ENCODE results near the gene TRIM46. TPM values are rescaled to one million over a fixed set of nuclear protein-coding genes. Genes with fewer than 3 reads are reported as not detected.
"Not testable (repeated sequence)": the region's sequence is repeated elsewhere in the genome, so short reads cannot be mapped to it uniquely, and the experiment has no call there.

The TRIM46 gene
- total and polyA plus RNA-seq, 9 of the 15 experiments (the other 6 are each of a cell fraction or from before 2014, with no cell fraction given): 0.05 to 0.60 (median 0.16) TPM; not detected in 3

DNA sequence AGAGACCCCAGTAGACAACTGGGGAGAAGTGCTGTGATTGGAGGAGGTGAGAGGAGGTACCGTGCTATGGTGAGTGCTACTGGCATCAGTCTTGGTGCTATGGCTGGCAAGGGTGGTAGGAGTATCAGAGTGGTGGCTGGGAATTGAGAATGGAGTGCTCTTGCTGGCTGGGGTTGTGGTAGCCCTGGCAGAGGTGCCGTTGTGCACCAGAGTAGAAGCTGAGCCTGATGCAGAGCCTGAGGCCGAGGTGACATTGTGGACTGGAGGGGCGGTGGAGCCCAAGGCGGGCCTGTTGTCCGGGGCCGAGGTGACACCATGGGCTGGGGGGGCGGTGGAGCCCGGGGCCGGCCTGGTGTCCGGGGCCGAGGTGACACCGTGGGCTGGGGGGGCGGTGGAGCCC, 14.6 kb downstream of the TRIM46 start:
- whole genome bisulfite sequencing (ENCODE audit: insufficient coverage, low coverage, missing lambda C conversion rate): 88% methylated on average over 6 of the region's 14 CpGs

DNA sequence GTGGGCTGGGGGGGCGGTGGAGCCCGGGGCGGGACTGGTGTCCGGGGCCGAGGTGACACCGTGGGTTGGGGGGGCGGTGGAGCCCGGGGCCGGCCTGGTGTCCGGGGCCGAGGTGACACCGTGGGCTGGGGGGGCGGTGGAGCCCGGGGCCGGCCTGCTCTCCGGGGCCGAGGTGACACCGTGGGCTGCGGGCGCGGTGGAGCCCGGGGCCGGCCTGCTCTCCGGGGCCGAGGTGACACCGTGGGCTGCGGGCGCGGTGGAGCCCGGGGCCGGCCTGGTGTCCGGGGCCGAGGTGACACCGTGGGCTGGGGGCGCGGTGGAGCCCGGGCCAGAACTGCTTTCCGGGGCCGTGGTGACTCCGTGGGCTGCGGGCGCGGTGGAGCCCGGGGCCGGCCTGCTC, 16.3 kb downstream of the TRIM46 start:
- BruUV-seq (replicated peaks); CTCF ChIA-PET (ENCODE audit: low intra/inter-chr PET ratio): not testable (repeated sequence)

More for the DNA sequence above, 14.6 kb downstream of the TRIM46 start:
- H3K79me2 ChIP-seq (ENCODE audit: control insufficient read depth, insufficient read depth, low read length): peaks cover 10% of the 10 kb centered on the region
- ATAC-seq: no peak
- peaks cover 6 to 41% of the 10 kb centered on the region in 2 experiments for H3K4me1 ChIP-seq (replicated peaks in 1 of 2; ENCODE audit: control insufficient read depth in 2 of 2, insufficient read depth in 2 of 2, low read length in 2 of 2)
- no peaks in the 10 kb centered on the region for H3K9me3 ChIP-seq (replicated peaks; ENCODE audit: control insufficient read depth, insufficient read depth, low read depth, low read length)
- in situ Hi-C loops (cut with MboI): no loop called here
- no peaks in the 10 kb centered on the region for H3K36me3 ChIP-seq (ENCODE audit: control insufficient read depth, insufficient read depth, low read length)
- no peak overlapping the region for H3K9ac ChIP-seq (ENCODE audit: insufficient read depth in 1 of 2, low read depth in 2 of 2, low read length in 2 of 2)
- no TSS peak for BruUV-seq (replicated peaks)
- FAIRE-seq: no peak
- no peak overlapping the region for H2AFZ ChIP-seq (ENCODE audit: low read depth, low read length)
- H3K4me2 ChIP-seq (ENCODE audit: insufficient read depth, low read length): no peak overlapping the region
- no peak overlapping the region for H3K4me3 ChIP-seq
- intact Hi-C loops (cut with micrococcal nuclease): no loop called here
- DNase-seq (ENCODE audit: extremely low read depth in 1 of 4, low spot score in 3 of 4): no peak
- no peak overlapping the region for H3K27ac ChIP-seq (ENCODE audit: extremely low read depth, low read depth, low read length)
- POLR2A ChIA-PET: no interaction called here
- CTCF ChIA-PET (ENCODE audit: low intra/inter-chr PET ratio): interaction anchor here (0.6 kb wide), 1 partner anchor 862 kb away, joined by 3 read pairs; no protein-coding TSS in a partner anchor
- TF ChIP-seq, protein P1, sequence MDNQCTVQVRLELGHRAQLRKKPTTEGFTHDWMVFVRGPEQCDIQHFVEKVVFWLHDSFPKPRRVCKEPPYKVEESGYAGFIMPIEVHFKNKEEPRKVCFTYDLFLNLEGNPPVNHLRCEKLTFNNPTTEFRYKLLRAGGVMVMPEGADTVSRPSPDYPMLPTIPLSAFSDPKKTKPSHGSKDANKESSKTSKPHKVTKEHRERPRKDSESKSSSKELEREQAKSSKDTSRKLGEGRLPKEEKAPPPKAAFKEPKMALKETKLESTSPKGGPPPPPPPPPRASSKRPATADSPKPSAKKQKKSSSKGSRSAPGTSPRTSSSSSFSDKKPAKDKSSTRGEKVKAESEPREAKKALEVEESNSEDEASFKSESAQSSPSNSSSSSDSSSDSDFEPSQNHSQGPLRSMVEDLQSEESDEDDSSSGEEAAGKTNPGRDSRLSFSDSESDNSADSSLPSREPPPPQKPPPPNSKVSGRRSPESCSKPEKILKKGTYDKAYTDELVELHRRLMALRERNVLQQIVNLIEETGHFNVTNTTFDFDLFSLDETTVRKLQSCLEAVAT (IDR thresholded peaks at IDR 0.05): no peak
- TF ChIP-seq ZNF764 (CRISPR knock-in tag; IDR thresholded peaks at IDR 0.05; ENCODE audit: low read depth): no peak
- no peaks in the 10 kb centered on the region for H3K9me1 ChIP-seq (ENCODE audit: control insufficient read depth, insufficient read depth, low read length)
- H4K20me1 ChIP-seq (replicated peaks; ENCODE audit: control insufficient read depth, insufficient read depth, low read length): no peaks in the 10 kb centered on the region
- no peaks in the 10 kb centered on the region for H3K27me3 ChIP-seq (ENCODE audit: control insufficient read depth in 2 of 2, insufficient read depth in 2 of 2, low read length in 2 of 2)

More for the DNA sequence above, 16.3 kb downstream of the TRIM46 start:
- H3K4me1 ChIP-seq (replicated peaks in 1 of 2; ENCODE audit: control insufficient read depth in 2 of 2, insufficient read depth in 2 of 2, low read length in 2 of 2): peaks cover 11 to 47% of the 10 kb centered on the region in 2 experiments
- H3K4me3 ChIP-seq; H3K27ac ChIP-seq (ENCODE audit: extremely low read depth, low read depth, low read length); H3K9me3 ChIP-seq (replicated peaks; ENCODE audit: control insufficient read depth, insufficient read depth, low read depth, low read length); FAIRE-seq; ATAC-seq; H2AFZ ChIP-seq (ENCODE audit: low read depth, low read length); H3K4me2 ChIP-seq (ENCODE audit: insufficient read depth, low read length); H4K20me1 ChIP-seq (replicated peaks; ENCODE audit: control insufficient read depth, insufficient read depth, low read length); DNase-seq (ENCODE audit: extremely low read depth in 1 of 4, low spot score in 3 of 4); intact Hi-C loops (cut with micrococcal nuclease); in situ Hi-C loops (cut with MboI); POLR2A ChIA-PET; H3K9me1 ChIP-seq (ENCODE audit: control insufficient read depth, insufficient read depth, low read length); H3K36me3 ChIP-seq (ENCODE audit: control insufficient read depth, insufficient read depth, low read length); H3K9ac ChIP-seq (ENCODE audit: insufficient read depth in 1 of 2, low read depth in 2 of 2, low read length in 2 of 2); H3K27me3 ChIP-seq (ENCODE audit: control insufficient read depth in 2 of 2, insufficient read depth in 2 of 2, low read length in 2 of 2): not testable (repeated sequence)
- no CpG with 5 or more reads among the region's 45 CpGs for WGBS (ENCODE audit: insufficient coverage, low coverage, missing lambda C conversion rate)
- H3K79me2 ChIP-seq (ENCODE audit: control insufficient read depth, insufficient read depth, low read length): peaks cover 18% of the 10 kb centered on the region
